ENCODE results near the gene IMPACT. TPM values are rescaled to one million over a fixed set of nuclear protein-coding genes. Genes with fewer than 3 reads are reported as not detected.

Gene IMPACT
- total RNA-seq, 1 donor from 2014 or later, result 29.7 TPM

GRCh38 chr18:24432618-24433017, 6.1 kb downstream of the IMPACT start:
- Mint-ChIP-seq H3K36me3 (ENCODE audit: insufficient read depth) (peaks cover 20% of the 10 kb centered on the region), H3K9me3 (ENCODE audit: low read depth) (peaks cover 7% of the 10 kb centered on the region), H3K4me3 (ENCODE audit: low read depth) (no peak overlapping the region), H3K27ac (no peak overlapping the region), H3K27me3 (no peaks in the 10 kb centered on the region), H3K4me1 (ENCODE audit: low read depth) (peaks cover 10% of the 10 kb centered on the region)
- no peak for TF ChIP-seq CTCF (IDR thresholded peaks at IDR 0.05; ENCODE audit: unreplicated experiment)
- no peak for DNase-seq (ENCODE audit: low spot score, unreplicated experiment)

GRCh38 chr18:24436939-24437338, 10.5 kb downstream of the IMPACT start:
- Mint-ChIP-seq H3K9me3 (ENCODE audit: low read depth) (peaks cover 3% of the 10 kb centered on the region), H3K27me3 (no peaks in the 10 kb centered on the region), H3K27ac (no peak overlapping the region), H3K4me1 (ENCODE audit: low read depth) (no peaks in the 10 kb centered on the region), H3K4me3 (ENCODE audit: low read depth) (no peak overlapping the region), H3K36me3 (ENCODE audit: insufficient read depth) (peaks cover 37% of the 10 kb centered on the region)
- no peak for TF ChIP-seq CTCF (IDR thresholded peaks at IDR 0.05; ENCODE audit: unreplicated experiment)
- no peak for DNase-seq (ENCODE audit: low spot score, unreplicated experiment)

DNA sequence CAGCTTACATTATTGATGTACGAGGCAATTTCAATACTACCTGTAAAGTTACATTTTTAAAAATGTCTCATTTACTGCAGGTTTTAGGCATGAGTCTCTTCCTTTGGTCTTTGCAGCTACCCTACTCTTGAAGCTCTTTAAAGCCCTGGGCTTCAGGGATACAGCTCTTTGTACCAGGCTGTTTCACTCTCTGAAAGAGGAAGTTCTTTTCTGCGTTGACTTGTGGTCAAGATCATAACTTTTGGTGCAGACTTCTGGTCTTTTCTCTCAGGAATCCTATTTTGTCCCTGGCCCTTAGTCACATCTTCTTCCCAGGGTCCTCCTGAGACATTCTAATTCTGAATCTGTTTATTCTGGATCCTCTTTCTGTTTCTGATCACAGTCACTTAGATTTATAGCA, 17.4 kb downstream of the IMPACT start:
- H3K36me3 Mint-ChIP-seq (ENCODE audit: insufficient read depth), result peaks cover 28% of the 10 kb centered on the region
- H3K4me3 Mint-ChIP-seq (ENCODE audit: low read depth), result no peak overlapping the region
- no peak overlapping the region for H3K27ac Mint-ChIP-seq
- no peaks in the 10 kb centered on the region for H3K9me3 Mint-ChIP-seq (ENCODE audit: low read depth)
- TF ChIP-seq CTCF (IDR thresholded peaks at IDR 0.05; ENCODE audit: unreplicated experiment), result no peak
- no peaks in the 10 kb centered on the region for H3K4me1 Mint-ChIP-seq (ENCODE audit: low read depth)
- no peaks in the 10 kb centered on the region for H3K27me3 Mint-ChIP-seq
- no peak for DNase-seq (ENCODE audit: low spot score, unreplicated experiment)

DNA sequence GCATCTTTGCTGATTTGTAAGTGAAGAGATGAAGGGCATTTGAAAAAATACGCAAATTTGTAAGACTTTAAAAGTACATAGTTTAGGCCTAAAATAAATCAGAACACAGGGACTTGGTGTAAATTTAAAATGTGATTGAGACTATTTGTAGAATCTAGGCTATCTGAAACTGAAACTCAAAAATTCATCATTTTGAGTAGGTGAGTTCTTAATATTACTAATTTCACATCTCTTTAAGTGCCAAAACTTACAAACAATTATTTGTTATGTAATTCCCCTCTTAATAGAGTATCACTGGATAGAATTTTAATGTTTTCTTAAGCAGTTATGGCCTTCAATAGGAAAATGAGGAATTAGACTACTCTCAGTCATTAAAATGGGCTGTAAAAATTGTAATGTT, 20.0 kb downstream of the IMPACT start:
- Mint-ChIP-seq H3K4me1 (ENCODE audit: low read depth) (no peaks in the 10 kb centered on the region), H3K4me3 (ENCODE audit: low read depth) (no peak overlapping the region), H3K9me3 (ENCODE audit: low read depth) (no peaks in the 10 kb centered on the region), H3K36me3 (ENCODE audit: insufficient read depth) (peaks cover 30% of the 10 kb centered on the region), H3K27me3 (no peaks in the 10 kb centered on the region), H3K27ac (no peak overlapping the region)
- no peak for TF ChIP-seq CTCF (IDR thresholded peaks at IDR 0.05; ENCODE audit: unreplicated experiment)
- no peak for DNase-seq (ENCODE audit: low spot score, unreplicated experiment)

GRCh38 chr18:24446953-24447538, 20.6 kb downstream of the IMPACT start:
- no peaks in the 10 kb centered on the region for H3K27me3 Mint-ChIP-seq
- TF ChIP-seq CTCF (IDR thresholded peaks at IDR 0.05; ENCODE audit: unreplicated experiment), result no peak
- no peaks in the 10 kb centered on the region for H3K4me1 Mint-ChIP-seq (ENCODE audit: low read depth)
- no peak for DNase-seq (ENCODE audit: low spot score, unreplicated experiment)
- no peak overlapping the region for H3K27ac Mint-ChIP-seq
- no peaks in the 10 kb centered on the region for H3K9me3 Mint-ChIP-seq (ENCODE audit: low read depth)
- no peak overlapping the region for H3K4me3 Mint-ChIP-seq (ENCODE audit: low read depth)
- peaks cover 27% of the 10 kb centered on the region for H3K36me3 Mint-ChIP-seq (ENCODE audit: insufficient read depth)

Measured in progenitor cell of endocrine pancreas (in vitro differentiated cells).